ENCODE results near the gene MBD5. TPM values are rescaled to one million over a fixed set of nuclear protein-coding genes. Genes with fewer than 3 reads are reported as not detected.

Gene MBD5
- total and polyA plus RNA-seq, 8 donors = 32.5 to 58.0 (median 43.5) TPM

- no peaks in the 10 kb centered on the region for H3K27me3 ChIP-seq
- DNase-seq = no peak
- H3K9me3 ChIP-seq = no peaks in the 10 kb centered on the region
- H3K4me3 ChIP-seq = no peak overlapping the region
- intact Hi-C loops (cut with DNase I) = no loop called here
- no peak overlapping the region for H3K27ac ChIP-seq
- TF ChIP-seq CTCF (IDR thresholded peaks at IDR 0.05) = no peak
- ATAC-seq = no peak
- no peaks in the 10 kb centered on the region for H3K4me1 ChIP-seq
- H3K36me3 ChIP-seq = no peaks in the 10 kb centered on the region
These were observed 462.8 kb downstream of the MBD5 start for GRCh38 chr2:148483665-148484064.

- intact Hi-C loops (cut with DNase I) = no loop called here
- Histone ChIP-seq H3K36me3 (no peaks in the 10 kb centered on the region), H3K9me3 (no peaks in the 10 kb centered on the region), H3K4me3 (no peak overlapping the region), H3K27me3 (no peaks in the 10 kb centered on the region), H3K27ac (no peak overlapping the region), H3K4me1 (no peaks in the 10 kb centered on the region)
- TF ChIP-seq CTCF (IDR thresholded peaks at IDR 0.05) = no peak
- DNase-seq (no peak), ATAC-seq (no peak)
These were observed 463.2 kb downstream of the MBD5 start for GRCh38 chr2:148484066-148484465.

GRCh38 chr2:148486655-148487054 lies 465.8 kb downstream of the MBD5 start:
- no peak for TF ChIP-seq CTCF (IDR thresholded peaks at IDR 0.05)
- no peak overlapping the region for H3K4me3 ChIP-seq
- no peaks in the 10 kb centered on the region for H3K27me3 ChIP-seq
- H3K36me3 ChIP-seq = no peaks in the 10 kb centered on the region
- no peak for DNase-seq
- no peak overlapping the region for H3K27ac ChIP-seq
- ATAC-seq = no peak
- H3K4me1 ChIP-seq = no peaks in the 10 kb centered on the region
- H3K9me3 ChIP-seq = no peaks in the 10 kb centered on the region
- intact Hi-C loops (cut with DNase I) = no loop called here

GRCh38 chr2:148487439-148487838 lies 466.5 kb downstream of the MBD5 start:
- Histone ChIP-seq H3K27ac (no peak overlapping the region), H3K4me3 (no peak overlapping the region), H3K36me3 (no peaks in the 10 kb centered on the region), H3K4me1 (no peaks in the 10 kb centered on the region), H3K9me3 (no peaks in the 10 kb centered on the region), H3K27me3 (no peaks in the 10 kb centered on the region)
- DNase-seq = no peak
- TF ChIP-seq CTCF (IDR thresholded peaks at IDR 0.05) = no peak
- intact Hi-C loops (cut with DNase I) = no loop called here
- no peak for ATAC-seq

GRCh38 chr2:148490840-148491439 lies 470.0 kb downstream of the MBD5 start:
- no peak for ATAC-seq
- intact Hi-C loops (cut with DNase I) = no loop called here
- no peak for TF ChIP-seq CTCF (IDR thresholded peaks at IDR 0.05)

More at GRCh38 chr2:148490840-148491439, 470.0 kb downstream of the MBD5 start:
- Histone ChIP-seq H3K4me3 (no peak overlapping the region), H3K4me1 (no peaks in the 10 kb centered on the region), H3K9me3 (no peaks in the 10 kb centered on the region), H3K27ac (no peak overlapping the region), H3K36me3 (no peaks in the 10 kb centered on the region), H3K27me3 (no peaks in the 10 kb centered on the region)
- DNase-seq = peak in 1 of 4 donors; percentile 23
